ENCODE results near the gene PTPN1. TPM values are rescaled to one million over a fixed set of nuclear protein-coding genes. Genes with fewer than 3 reads are reported as not detected.

The PTPN1 gene
- total RNA-seq, 4 donors from 2014 or later = 20.5 to 28.8 (median 24.9) TPM

- intact Hi-C loops (cut with DNase I) = loop anchor here (5.0 kb wide), 1 partner anchor 106 kb away; no protein-coding TSS in a partner anchor
- TF ChIP-seq POLR2A (IDR thresholded peaks at IDR 0.05) = no peak
- TF ChIP-seq, protein P1, sequence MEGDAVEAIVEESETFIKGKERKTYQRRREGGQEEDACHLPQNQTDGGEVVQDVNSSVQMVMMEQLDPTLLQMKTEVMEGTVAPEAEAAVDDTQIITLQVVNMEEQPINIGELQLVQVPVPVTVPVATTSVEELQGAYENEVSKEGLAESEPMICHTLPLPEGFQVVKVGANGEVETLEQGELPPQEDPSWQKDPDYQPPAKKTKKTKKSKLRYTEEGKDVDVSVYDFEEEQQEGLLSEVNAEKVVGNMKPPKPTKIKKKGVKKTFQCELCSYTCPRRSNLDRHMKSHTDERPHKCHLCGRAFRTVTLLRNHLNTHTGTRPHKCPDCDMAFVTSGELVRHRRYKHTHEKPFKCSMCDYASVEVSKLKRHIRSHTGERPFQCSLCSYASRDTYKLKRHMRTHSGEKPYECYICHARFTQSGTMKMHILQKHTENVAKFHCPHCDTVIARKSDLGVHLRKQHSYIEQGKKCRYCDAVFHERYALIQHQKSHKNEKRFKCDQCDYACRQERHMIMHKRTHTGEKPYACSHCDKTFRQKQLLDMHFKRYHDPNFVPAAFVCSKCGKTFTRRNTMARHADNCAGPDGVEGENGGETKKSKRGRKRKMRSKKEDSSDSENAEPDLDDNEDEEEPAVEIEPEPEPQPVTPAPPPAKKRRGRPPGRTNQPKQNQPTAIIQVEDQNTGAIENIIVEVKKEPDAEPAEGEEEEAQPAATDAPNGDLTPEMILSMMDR (IDR thresholded peaks at IDR 0.05) = no peak
- H3K27me3 ChIP-seq = no peaks in the 10 kb centered on the region
- H3K4me1 ChIP-seq = peaks cover 0 to 4% of the 10 kb centered on the region in 2 donors
- H3K36me3 ChIP-seq = peaks cover 64 to 65% of the 10 kb centered on the region in 2 donors
- H3K27ac ChIP-seq = no peak overlapping the region
- WGBS, 2 donors = 94 to 99% methylated on average over 15 of the region's 15 CpGs
- H3K9me3 ChIP-seq = no peaks in the 10 kb centered on the region
- no peak for DNase-seq
- no peak overlapping the region for H3K4me3 ChIP-seq (replicated peaks in 1 of 3)
These were observed 73.4 kb downstream of the PTPN1 start for GRCh38 chr20:50583442-50584150.

DNA sequence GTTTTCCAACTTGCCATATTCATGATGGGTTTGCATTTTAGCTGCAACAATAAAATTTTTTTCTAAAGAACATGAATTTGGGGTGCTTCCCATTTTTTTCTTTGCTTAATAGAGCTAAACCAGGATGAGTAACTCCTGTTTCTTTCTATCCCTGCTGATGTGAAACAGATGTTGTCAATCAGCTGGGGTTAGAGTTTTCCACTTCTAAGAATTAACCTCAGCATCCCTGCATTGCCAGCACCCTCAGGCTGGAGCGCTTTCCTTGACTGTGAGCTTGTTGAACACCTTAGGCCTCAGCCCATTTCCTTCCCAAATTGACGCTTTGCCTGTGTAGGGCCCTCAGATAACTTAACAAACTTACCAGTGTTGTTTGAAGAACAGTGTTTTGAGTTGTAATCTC is 74.5 kb downstream of the PTPN1 start:
- peaks cover 0 to 4% of the 10 kb centered on the region in 2 donors for H3K4me1 ChIP-seq
- no peaks in the 10 kb centered on the region for H3K9me3 ChIP-seq
- no peaks in the 10 kb centered on the region for H3K27me3 ChIP-seq
- intact Hi-C loops (cut with DNase I) = loop anchor here (5.0 kb wide), 1 partner anchor 107 kb away; no protein-coding TSS in a partner anchor
- no peak overlapping the region for H3K4me3 ChIP-seq (replicated peaks in 1 of 3)
- no peak for TF ChIP-seq POLR2A (IDR thresholded peaks at IDR 0.05)
- TF ChIP-seq, protein P1 (IDR thresholded peaks at IDR 0.05) = no peak
- 96% methylated on average over 2 of the region's 2 CpGs for WGBS, 2 donors
- H3K36me3 ChIP-seq = peaks cover 53 to 54% of the 10 kb centered on the region in 2 donors
- no peak for DNase-seq
- no peak overlapping the region for H3K27ac ChIP-seq

- WGBS, 2 donors = 59 to 78% methylated on average over 4 to 5 of the region's 5 CpGs
- Histone ChIP-seq H3K27ac (no peak overlapping the region), H3K9me3 (no peaks in the 10 kb centered on the region), H3K4me3 (replicated peaks in 1 of 3) (no peak overlapping the region), H3K4me1 (peaks cover 0 to 6% of the 10 kb centered on the region in 2 donors), H3K27me3 (no peaks in the 10 kb centered on the region), H3K36me3 (peaks cover 48 to 49% of the 10 kb centered on the region in 2 donors)
- DNase-seq = no peak
- intact Hi-C loops (cut with DNase I) = no loop called here
- no peak for TF ChIP-seq POLR2A (IDR thresholded peaks at IDR 0.05)
- TF ChIP-seq, protein P1 (IDR thresholded peaks at IDR 0.05) = no peak
These were observed 75.0 kb downstream of the PTPN1 start for GRCh38 chr20:50585214-50585613.

DNA sequence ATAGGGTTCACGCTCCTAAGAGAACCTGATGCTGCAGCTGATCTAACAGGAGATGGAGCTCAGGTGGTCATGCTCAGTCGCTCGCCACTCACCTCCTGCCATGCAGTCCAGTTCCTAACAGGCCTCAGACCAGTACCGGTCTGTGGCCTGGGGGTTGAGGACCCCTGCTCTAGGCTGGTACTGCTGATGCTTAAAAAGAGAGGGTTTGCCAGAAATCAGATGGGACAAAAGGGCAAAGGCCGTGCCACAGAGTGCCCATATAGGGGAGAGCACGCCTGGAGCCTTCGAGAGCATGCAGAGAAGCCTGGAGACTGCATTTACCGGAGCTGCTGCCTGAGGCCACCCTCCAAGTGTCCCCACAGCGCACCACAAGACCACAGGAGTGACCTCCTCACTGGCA is 75.5 kb downstream of the PTPN1 start:
- DNase-seq = no peak
- Histone ChIP-seq H3K27me3 (no peaks in the 10 kb centered on the region), H3K4me3 (replicated peaks in 1 of 3) (no peak overlapping the region), H3K4me1 (peaks cover 0 to 9% of the 10 kb centered on the region in 2 donors), H3K9me3 (no peaks in the 10 kb centered on the region), H3K27ac (no peak overlapping the region), H3K36me3 (peaks cover 44% of the 10 kb centered on the region in 2 donors)
- TF ChIP-seq, protein P1 (IDR thresholded peaks at IDR 0.05) = no peak
- no peak for TF ChIP-seq POLR2A (IDR thresholded peaks at IDR 0.05)
- 88 to 96% methylated on average over 7 to 8 of the region's 9 CpGs for WGBS, 2 donors
- intact Hi-C loops (cut with DNase I) = no loop called here

DNA sequence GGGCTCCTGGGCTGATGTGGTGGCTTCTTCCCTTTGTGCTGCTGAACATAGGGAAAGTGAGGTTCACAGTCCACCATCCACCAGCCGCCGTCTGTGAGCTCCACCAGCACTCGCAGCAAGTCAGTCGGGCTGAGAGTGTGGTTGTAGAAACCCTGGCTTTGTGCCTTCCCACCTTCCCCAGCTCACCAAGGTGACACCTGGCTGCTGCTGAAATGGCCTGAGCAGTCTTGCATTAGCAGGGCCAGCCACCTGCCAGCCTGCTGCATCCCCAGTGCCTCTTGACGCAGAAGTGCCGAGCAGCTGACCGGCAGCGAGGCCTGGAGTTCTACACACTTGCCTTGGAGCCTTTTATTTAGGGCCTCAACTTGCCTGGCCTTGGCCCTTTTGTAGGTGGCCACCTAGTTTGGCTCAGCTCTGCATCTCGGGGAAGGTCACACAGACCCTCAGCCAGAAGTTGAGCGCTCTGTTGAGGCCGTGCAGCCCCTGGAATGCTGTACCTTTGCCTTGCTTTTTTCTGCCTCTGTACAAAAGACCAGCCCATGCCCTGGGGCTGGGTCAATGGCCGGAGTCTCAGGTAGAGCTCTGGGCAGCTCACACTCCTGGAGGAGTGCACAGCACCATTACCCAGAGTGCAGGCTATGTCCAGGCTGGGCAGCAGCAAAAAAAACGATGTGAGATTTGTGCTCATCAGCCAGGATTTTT is 76.5 kb downstream of the PTPN1 start:
- no peak for DNase-seq
- no peaks in the 10 kb centered on the region for H3K27me3 ChIP-seq
- peaks cover 36 to 37% of the 10 kb centered on the region in 2 donors for H3K36me3 ChIP-seq
- no peak overlapping the region for H3K4me3 ChIP-seq (replicated peaks in 1 of 3)
- 91 to 96% methylated on average over 9 to 13 of the region's 13 CpGs for WGBS, 2 donors
- no peak overlapping the region for H3K27ac ChIP-seq
- H3K9me3 ChIP-seq = no peaks in the 10 kb centered on the region
- intact Hi-C loops (cut with DNase I) = no loop called here
- peaks cover 2 to 12% of the 10 kb centered on the region in 2 donors for H3K4me1 ChIP-seq
- TF ChIP-seq POLR2A (IDR thresholded peaks at IDR 0.05) = no peak
- TF ChIP-seq, protein P1 (IDR thresholded peaks at IDR 0.05) = no peak

All from thyroid gland (tissue), 4 donors.